LNCAP (cell line): Measurements from ENCODE around the gene ADAMTSL4.

Source experiments
- CTCF ChIP-seq: fragments of 450-650 bp; IDR thresholded peaks from 2 replicates; pipeline ENCODE4 v1.5.1; 2017; ENCODE audit warnings: mild to moderate bottlenecking

The ADAMTSL4 gene

GRCh38 chr1:150577557-150578271 is 28.5 kb downstream of the ADAMTSL4 start:
- no peak for TF ChIP-seq CTCF

- TF ChIP-seq CTCF = no peak
These were observed 29.3 kb downstream of the ADAMTSL4 start for GRCh38 chr1:150578272-150579109.

- TF ChIP-seq CTCF = no peak
These were observed 30.1 kb downstream of the ADAMTSL4 start, which contains the start of gene MCL1 for GRCh38 chr1:150579110-150579944. Gene MCL1 (minus strand): TSS chr1:150579610. CDS start chr1:150579530, 80 bp downstream.

GRCh38 chr1:150579945-150580642 is 30.9 kb downstream of the ADAMTSL4 start:
- no peak for TF ChIP-seq CTCF

GRCh38 chr1:150582371-150582770 is 33.2 kb downstream of the ADAMTSL4 start:
- TF ChIP-seq CTCF = no peak

GRCh38 chr1:150596095-150596892 is 47.1 kb downstream of the ADAMTSL4 start:
- no peak for TF ChIP-seq CTCF
